ENCODE measurements around the gene ANGPT4.

DNA sequence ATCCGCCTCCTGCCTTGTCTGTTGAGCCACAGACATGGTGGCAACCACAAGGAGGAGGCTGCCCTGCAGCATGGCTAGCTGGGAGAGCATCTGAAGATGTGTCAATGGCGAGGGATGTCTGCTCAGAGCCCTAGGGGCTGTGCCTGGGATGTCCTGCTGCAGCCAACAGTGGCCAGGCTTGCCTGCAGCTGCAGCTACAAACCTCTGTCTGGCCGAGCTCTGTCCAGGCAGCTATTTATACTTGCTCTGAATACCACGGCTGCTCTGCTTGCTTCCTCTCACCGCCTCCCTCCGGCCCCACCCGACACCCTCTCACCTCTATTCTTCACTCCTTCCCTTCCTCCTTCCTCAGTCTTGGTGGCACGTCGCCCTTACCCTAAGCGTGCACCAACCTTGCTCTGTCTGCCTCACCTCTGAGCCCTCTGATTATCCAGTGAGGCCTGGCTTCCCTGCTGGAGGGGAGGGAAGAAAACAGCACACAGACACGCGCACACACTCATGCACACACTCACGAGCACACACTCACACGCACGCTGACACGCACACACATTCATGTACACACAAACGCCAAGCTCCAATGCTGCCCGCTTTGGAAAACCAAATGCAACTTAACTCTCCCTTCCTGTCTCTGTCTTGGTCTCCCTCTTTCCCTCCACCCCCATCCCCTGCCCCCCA, at the start of gene ANGPT4:
- TF ChIP-seq EZH2 (IDR thresholded peaks at IDR 0.05) (no peak), POLR2AphosphoS5 (IDR thresholded peaks at IDR 0.05; ENCODE audit: borderline replicate concordance, low read depth, low read length) (no peak)

Data from SK-N-MC (cell line).